Muscle of leg (tissue), 11 donors: ENCODE results near the gene FADS2. TPM values are rescaled to one million over a fixed set of nuclear protein-coding genes. Genes with fewer than 3 reads are reported as not detected.

ENCODE experiments used
- DNase-seq: peaks from one replicate; pipeline ENCODE4 v3.0.0; 2013
- H3K27ac ChIP-seq: one replicate; pipeline ENCODE4 v1.5.1; 2013; ENCODE audit warnings: mild to moderate bottlenecking, low read length, control low read depth
- H3K27me3 ChIP-seq: one replicate; pipeline ENCODE4 v1.6.1; 2013; ENCODE audit warnings: low read length; ENCODE audit not compliant: control insufficient read depth, insufficient read depth
- H3K36me3 ChIP-seq: one replicate; pipeline ENCODE4 v1.6.1; 2013; ENCODE audit warnings: low read length; ENCODE audit not compliant: control insufficient read depth, insufficient read depth
- H3K4me1 ChIP-seq: one replicate; pipeline ENCODE4 v1.6.1; 2013; ENCODE audit warnings: low read length; ENCODE audit not compliant: control insufficient read depth, insufficient read depth
- H3K4me3 ChIP-seq: one replicate; pipeline ENCODE4 v1.5.1; 2013; ENCODE audit warnings: low read length, control low read depth
- H3K9me3 ChIP-seq: replicated peaks from 2 replicates; pipeline ENCODE4 v1.6.1; 2013; ENCODE audit warnings: low read depth, low read length; ENCODE audit not compliant: control insufficient read depth
- WGBS: methylation state at CpG from one replicate; pipeline ENCODE4 v1.1.5; 2013; ENCODE audit warnings: missing lambda C conversion rate; ENCODE audit not compliant: insufficient coverage; 5-methylcytosine and 5-hydroxymethylcytosine counted together
- polyA plus RNA-seq, 8 donors: library from polyadenylated mRNA; unstranded; fragments of 120-200 nt; gene quantifications; one replicate each; pipeline versions ENCODE4 v1.2.1 to v1.2.3, GENCODE V29; 2013; ENCODE audit warnings: inconsistent platforms in 1 of 8, low replicate concordance in 1 of 8; ENCODE audit not compliant: insufficient read length in 8 of 8, insufficient read depth in 1 of 8
- total RNA-seq: library from RNA; stranded (reverse); fragments of 120-200 nt; gene quantifications from one replicate; pipeline ENCODE4 v1.2.4, GENCODE V29; 2013

Gene FADS2
- total and polyA plus RNA-seq, 9 donors, result 46.1 to 130 (median 91.4) TPM

DNA sequence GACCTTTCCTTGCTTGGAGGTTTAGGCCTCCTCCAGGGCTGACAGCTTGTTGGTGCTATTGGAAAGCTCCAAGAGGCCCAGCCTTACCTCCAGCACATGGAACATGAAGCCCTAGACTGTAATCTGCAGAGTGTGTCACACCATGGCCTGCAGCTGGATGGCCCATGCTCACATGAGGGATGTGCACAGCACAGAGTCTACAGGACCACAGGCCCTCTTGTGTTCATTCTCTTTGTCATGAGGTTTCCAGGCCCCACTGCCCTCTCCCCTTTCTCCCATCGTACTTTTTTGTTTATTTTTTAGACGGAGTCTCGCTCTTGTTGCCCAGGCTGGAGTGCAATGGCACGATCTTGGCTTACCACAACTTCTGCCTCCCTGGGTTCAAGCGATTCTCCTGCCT lies 21.3 kb upstream of the FADS2 start:
- no peak overlapping the region for H3K4me3 ChIP-seq
- H3K9me3 ChIP-seq, result no peaks in the 10 kb centered on the region
- peaks cover 6% of the 10 kb centered on the region for H3K4me1 ChIP-seq
- H3K36me3 ChIP-seq, result peaks cover 84% of the 10 kb centered on the region
- H3K27me3 ChIP-seq, result no peaks in the 10 kb centered on the region
- no peak overlapping the region for H3K27ac ChIP-seq
- WGBS, result 97% methylated on average over 5 of the region's 5 CpGs
- no peak for DNase-seq

DNA sequence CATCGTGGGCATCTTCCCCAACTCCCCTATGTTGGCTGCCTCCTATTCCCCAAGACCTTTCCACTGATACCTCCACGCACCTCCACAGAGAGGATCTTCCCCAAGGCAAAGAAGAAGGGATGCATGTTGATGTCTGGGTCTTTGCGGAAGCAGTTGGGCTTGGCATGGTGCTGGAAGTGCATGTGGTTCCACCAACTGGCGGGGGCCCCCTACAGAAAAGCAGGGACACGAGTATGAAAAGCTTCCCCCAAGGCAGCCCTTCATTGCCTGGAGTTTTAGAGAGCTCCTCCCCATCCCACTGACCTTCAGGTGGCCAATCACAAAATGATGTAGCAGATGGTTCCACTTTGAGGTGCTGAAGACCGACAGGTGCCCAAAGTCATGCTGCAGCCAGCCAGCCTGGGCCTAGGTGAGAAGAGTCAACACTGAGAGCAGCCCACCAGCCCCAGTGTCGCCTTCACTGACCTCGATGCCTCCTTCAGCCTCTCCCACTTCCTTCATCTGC lies 17.4 kb upstream of the FADS2 start:
- DNase-seq, result no peak
- WGBS, result 88% methylated on average over 4 of the region's 8 CpGs
- Histone ChIP-seq H3K27ac (no peak overlapping the region), H3K27me3 (no peaks in the 10 kb centered on the region), H3K9me3 (no peaks in the 10 kb centered on the region), H3K4me3 (no peak overlapping the region), H3K36me3 (peaks cover 72% of the 10 kb centered on the region), H3K4me1 (peaks cover 6% of the 10 kb centered on the region)

DNA sequence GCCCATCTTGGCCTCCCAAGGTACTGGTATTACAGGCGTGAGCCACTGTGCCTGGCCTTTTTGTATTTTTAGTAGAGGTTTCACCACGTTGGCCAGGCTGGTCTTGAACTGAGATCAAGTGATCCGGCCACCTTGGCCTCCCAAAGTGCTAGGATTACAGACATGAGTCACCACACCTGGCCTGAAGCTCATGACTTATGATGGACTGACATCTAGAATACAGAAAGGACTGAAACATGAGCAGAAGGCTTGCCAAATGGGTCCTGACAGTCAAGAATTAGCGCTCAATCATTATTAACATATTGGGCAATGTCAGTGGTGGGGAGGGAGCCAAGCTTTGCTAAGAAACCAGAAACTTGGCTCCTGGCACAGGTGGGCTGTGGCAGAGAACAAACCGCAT lies 16.3 kb upstream of the FADS2 start:
- Histone ChIP-seq H3K4me3 (no peak overlapping the region), H3K36me3 (peaks cover 64% of the 10 kb centered on the region), H3K4me1 (peaks cover 9% of the 10 kb centered on the region), H3K9me3 (no peaks in the 10 kb centered on the region), H3K27ac (no peak overlapping the region), H3K27me3 (no peaks in the 10 kb centered on the region)
- DNase-seq, result no peak
- 90% methylated on average over 3 of the region's 5 CpGs for WGBS

DNA sequence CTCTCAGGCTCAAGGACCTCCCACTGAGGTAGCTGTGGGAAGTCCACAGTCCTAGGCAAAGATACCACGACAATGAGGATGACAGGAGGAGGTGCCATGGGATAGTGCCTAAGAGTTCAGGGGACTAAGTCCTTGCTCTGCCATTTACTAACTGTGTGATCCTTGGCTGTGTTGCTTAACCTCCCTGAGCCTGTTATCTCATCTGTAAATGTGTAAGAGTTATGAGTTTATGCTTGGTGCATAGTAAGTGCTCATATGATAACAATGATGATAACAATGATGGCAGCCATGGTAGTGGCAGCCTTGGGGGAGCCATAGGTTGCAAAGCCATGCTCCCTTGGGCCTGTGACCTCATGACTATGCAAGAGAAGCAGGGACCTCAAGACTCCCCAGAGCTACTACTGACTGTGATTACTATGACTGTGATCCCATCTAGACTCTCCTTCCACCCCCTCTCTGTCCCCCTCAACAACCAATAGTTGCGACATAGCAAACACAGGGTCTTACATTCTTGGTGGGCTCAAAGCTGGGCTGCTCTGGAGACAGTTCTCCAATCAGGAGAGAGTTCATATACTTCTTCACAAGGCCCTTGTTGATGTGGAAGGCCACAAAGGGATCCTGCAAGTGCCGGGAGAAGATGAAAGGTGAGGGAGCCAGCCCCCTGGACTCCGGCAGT lies 15.2 kb upstream of the FADS2 start:
- 96% methylated on average over 3 of the region's 4 CpGs for WGBS
- Histone ChIP-seq H3K27me3 (no peaks in the 10 kb centered on the region), H3K27ac (no peak overlapping the region), H3K9me3 (no peaks in the 10 kb centered on the region), H3K4me1 (peaks cover 15% of the 10 kb centered on the region), H3K36me3 (peaks cover 56% of the 10 kb centered on the region), H3K4me3 (no peak overlapping the region)
- DNase-seq, result no peak

DNA sequence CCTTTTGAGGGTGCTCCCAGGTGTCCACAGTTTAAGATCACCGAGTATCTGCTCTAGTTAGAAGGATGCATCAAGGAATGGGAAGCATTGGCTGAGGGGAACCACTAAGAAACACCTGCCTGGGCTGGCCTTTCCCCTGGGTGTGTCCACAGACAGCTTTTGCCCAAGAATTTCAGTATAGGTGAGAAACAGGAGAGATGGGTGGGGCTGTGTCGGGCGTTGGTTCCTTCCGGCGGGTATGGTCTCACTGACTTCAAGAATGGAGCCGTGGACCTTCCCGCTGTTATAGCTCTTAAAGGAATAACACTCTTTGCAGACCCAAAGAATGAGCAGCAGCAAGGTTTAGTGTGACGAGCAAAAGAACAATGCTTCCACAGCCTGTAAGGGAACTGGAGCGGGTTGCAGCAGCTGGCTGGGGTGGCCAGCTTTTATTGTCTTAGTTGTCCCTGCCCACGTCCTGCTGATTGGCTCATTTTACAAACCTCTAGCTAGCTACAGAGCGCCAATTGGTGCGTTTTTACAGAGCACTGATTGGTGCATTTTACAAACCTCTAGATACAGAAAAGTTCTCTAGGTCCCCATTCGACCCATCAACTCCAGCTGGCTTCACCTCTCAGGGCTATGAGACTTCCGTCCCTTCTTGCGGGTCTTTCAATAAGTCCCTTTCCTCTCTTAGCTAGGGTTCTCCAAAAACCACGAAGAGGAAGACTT lies 13.7 kb upstream of the FADS2 start:
- Histone ChIP-seq H3K27ac (peak overlapping the region; percentile 99), H3K36me3 (peaks cover 41% of the 10 kb centered on the region), H3K9me3 (no peaks in the 10 kb centered on the region), H3K27me3 (no peaks in the 10 kb centered on the region), H3K4me3 (peak overlapping the region; percentile 75), H3K4me1 (peaks cover 15% of the 10 kb centered on the region)
- peak; percentile 71 for DNase-seq
- 65% methylated on average over 11 of the region's 16 CpGs for WGBS

DNA sequence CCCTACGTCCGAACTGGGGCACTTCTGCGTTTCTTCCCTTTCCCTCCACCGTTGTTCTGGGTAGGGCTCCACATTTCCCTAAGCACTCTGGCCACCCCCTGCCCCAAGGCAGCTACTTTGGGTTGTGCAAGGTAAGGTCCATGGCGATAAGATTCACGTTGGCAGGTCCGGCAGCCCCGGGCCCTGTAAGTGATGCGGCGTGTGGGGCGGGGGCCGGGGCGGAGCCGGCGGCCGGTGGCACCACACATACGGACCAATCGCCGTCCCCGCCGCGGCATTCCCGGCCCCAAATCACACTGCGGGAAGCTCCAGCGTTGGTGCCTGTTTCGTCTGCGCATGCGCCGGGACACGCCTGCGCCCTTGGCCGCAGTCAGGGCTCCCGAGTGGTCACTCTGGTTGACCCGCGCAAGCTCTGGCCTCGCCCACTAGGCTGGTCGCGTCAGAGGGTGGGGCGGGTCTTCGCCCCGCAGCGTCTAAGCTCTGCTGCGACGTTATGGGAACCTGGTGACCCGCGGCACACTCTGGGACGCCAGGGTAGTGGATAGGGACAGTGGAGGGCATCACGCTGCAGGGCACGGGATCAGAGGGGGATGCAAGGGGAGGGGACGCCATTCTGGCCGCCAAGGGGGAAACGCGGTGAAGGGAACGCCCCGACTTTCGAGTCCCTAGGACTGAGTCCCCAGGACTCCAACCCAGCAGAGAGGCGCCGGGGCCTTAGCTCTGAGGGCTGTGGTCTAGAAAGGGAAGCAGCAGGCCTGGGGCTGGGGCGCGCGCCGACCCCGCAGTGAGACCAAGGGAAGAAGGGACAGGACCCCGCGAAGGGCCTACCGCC lies 12.9 kb upstream of the FADS2 start:
- Histone ChIP-seq H3K27ac (peak overlapping the region; percentile 99), H3K4me1 (peaks cover 15% of the 10 kb centered on the region), H3K36me3 (peaks cover 34% of the 10 kb centered on the region), H3K9me3 (no peaks in the 10 kb centered on the region), H3K27me3 (no peaks in the 10 kb centered on the region), H3K4me3 (peak overlapping the region; percentile 75)
- peak; percentile 98 for DNase-seq
- WGBS, result 1% methylated on average over 64 of the region's 66 CpGs

DNA sequence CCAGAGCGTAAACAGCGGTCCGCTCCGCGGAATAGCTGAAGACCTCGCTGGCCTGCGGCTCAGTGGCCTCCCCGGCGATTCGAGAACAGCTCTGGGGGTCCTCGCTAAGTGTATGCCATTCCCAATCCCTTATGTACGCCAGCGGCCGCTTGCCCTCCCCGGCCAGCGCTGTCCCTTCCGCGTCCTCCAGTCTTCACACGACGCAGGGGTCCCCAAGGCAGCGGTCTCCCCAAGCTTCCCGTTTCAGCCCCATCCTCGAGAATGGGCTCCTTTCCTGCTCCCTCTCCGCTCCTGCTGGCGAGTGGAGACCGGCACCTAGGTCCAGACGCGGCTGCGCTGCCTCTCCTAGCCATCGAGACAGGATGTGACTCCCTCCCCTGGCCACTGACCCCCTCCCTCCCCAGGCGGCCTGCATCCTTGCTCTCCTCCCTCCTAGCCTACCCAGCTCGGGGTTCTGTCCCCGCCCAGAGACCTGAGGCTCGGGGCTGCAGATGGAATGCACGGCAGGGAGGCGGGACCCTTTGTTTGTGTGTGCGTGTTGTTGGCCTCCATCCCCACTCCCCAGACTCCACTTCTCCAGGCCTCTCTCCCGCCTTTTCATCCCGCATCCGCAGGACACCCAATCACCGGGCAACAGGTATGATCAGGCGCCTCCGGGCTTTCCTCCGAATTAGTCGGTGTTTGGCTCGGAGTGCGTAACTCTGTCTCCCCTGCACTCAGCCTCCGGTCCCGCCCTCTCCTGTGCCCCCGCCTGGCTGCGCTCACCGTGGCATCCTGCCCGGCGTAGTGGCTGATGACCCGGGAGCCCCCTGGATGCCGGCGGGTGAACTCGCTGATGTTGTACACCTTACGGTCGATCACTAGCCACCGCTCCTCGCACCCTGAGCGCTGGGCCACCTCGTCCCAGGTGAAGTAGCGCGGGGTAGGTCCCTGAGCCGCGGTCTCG lies 12.0 kb upstream of the FADS2 start:
- Histone ChIP-seq H3K27me3 (no peaks in the 10 kb centered on the region), H3K4me1 (peaks cover 15% of the 10 kb centered on the region), H3K9me3 (no peaks in the 10 kb centered on the region), H3K36me3 (peaks cover 25% of the 10 kb centered on the region), H3K4me3 (peak overlapping the region; percentile 75), H3K27ac (peak overlapping the region; percentile 99)
- peak; percentile 81 for DNase-seq
- under 1% methylated on average over 62 of the region's 69 CpGs for WGBS

DNA sequence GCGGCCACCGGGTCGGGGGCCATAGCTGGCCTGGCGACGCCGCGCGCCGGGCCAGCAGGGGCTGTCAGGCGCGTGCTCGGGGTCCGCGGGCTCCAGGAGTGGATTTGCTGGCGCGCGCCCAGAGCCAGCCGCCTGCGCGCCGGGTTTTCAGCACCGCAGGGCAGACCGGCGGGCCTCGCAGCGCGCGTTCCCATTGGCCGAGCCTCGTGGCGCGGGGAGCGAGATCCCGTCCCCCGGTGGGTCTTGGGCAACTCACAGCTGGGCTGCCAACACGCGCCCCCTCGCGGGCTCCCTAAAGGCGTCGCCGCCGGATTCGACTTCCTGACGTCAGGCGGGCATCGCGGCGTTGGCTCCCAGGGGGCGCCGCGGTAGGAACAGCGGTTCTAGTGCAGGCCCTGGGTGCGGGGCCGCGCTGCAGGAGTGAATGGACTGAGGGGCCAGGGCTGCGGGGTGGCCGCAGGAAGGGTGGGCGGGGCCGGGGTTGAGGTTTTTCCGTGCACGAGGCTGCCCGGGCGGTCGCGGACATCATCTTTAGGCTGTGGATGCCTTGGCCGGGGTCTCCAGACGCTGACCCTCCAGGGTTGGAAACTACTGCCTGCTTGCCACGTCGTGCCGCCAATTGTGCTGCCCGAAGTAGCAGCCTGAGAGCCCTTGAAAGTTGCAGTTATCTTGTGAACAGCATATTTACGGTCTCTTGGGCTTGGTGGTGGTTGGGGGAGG lies 11.2 kb upstream of the FADS2 start, which contains the start of gene FADS1:
Gene FADS1 (minus strand): TSS at position 268 of the 720 bp plus-strand sequence. CDS start 74 bp downstream, at position 194.
- Histone ChIP-seq H3K36me3 (peaks cover 20% of the 10 kb centered on the region), H3K4me1 (peaks cover 15% of the 10 kb centered on the region), H3K9me3 (no peaks in the 10 kb centered on the region), H3K27ac (peak within 1 kb of the TSS; percentile 99), H3K27me3 (no peaks in the 10 kb centered on the region), H3K4me3 (peak within 1 kb of the TSS; percentile 75)
- peak; percentile 91 for DNase-seq
- WGBS, result under 1% methylated on average over 70 of the region's 73 CpGs
